HEK293T (cell line): Measurements from ENCODE around the gene EFHD2.

ENCODE experiments used
- BHLHE40 ChIP-seq: fragments of 450-650 bp; IDR thresholded peaks from 2 replicates; pipeline ENCODE4 v1.6.1; 2016; ENCODE audit warnings: mild to moderate bottlenecking, moderate library complexity, borderline replicate concordance
- ELF4 ChIP-seq: fragments of 450-650 bp; IDR thresholded peaks from 2 replicates; pipeline ENCODE4 v1.6.1; 2017; ENCODE audit warnings: antibody characterized with exemption
- FOXM1 ChIP-seq: fragments of 450-650 bp; IDR thresholded peaks from 2 replicates; pipeline ENCODE4 v1.6.1; 2017; ENCODE audit warnings: mild to moderate bottlenecking, borderline replicate concordance
- HDGF ChIP-seq: fragments of 450-650 bp; IDR thresholded peaks from 2 replicates; pipeline ENCODE4 v1.6.1; 2017; ENCODE audit warnings: antibody characterized with exemption, borderline replicate concordance
- LEF1 ChIP-seq: fragments of 450-650 bp; IDR thresholded peaks from 2 replicates; pipeline ENCODE4 v1.6.1; 2017; ENCODE audit warnings: mild to moderate bottlenecking, borderline replicate concordance
- PKNOX1 ChIP-seq: fragments of 450-650 bp; IDR thresholded peaks from 2 replicates; pipeline ENCODE4 v1.6.1; 2016
- SUZ12 ChIP-seq: fragments of 450-650 bp; IDR thresholded peaks from 2 replicates; pipeline ENCODE4 v1.6.1; 2016; ENCODE audit warnings: mild to moderate bottlenecking
- TARDBP ChIP-seq: fragments of 450-650 bp; IDR thresholded peaks from 2 replicates; pipeline ENCODE4 v1.6.1; 2016

- no peak for TF ChIP-seq ELF4
- TF ChIP-seq TARDBP = no peak
- no peak for TF ChIP-seq LEF1
- no peak for TF ChIP-seq HDGF
- TF ChIP-seq SUZ12 = no peak
- TF ChIP-seq BHLHE40 = no peak
- TF ChIP-seq FOXM1 = no peak
- no peak for TF ChIP-seq PKNOX1
These were observed 33.6 kb downstream of the EFHD2 start for GRCh38 chr1:15443281-15443680.
